GM12875 (cell line): Measurements from ENCODE around the gene BBS4.

Experiments
- H3K4me3 ChIP-seq: one replicate; pipeline ENCODE4 v1.5.1; 2011; ENCODE audit warnings: low read depth, low read length, control low read depth
- TF ChIP-seq, protein P1 (sequence below): IDR thresholded peaks from 2 replicates; pipeline ENCODE4 v1.5.1; 2011; ENCODE audit warnings: low read depth, mild to moderate bottlenecking, control low read depth, inconsistent platforms, low read length, moderate library complexity, borderline replicate concordance; ENCODE audit not compliant: insufficient read depth

BBS4 gene

DNA sequence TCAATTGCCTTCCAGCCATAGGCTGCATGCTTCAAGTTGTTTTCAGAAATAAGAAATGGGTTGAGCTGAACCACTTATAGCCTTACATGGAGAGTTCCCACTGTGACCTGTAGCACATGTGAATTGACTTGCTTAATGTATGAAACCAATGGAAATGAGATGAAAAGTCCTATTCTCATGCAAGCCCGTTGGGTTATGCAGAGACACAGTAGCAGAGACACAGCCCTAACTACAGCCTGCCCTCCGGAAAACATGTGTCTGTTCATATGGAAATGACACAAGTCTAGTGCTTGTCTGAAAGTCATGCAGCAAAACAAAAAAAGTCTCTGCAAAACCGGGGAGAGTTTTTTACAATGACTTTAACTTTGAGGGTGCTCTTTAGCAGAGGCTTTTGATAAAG lies 14.5 kb upstream of the BBS4 start:
- no peak overlapping the region for H3K4me3 ChIP-seq
- TF ChIP-seq, protein P1, sequence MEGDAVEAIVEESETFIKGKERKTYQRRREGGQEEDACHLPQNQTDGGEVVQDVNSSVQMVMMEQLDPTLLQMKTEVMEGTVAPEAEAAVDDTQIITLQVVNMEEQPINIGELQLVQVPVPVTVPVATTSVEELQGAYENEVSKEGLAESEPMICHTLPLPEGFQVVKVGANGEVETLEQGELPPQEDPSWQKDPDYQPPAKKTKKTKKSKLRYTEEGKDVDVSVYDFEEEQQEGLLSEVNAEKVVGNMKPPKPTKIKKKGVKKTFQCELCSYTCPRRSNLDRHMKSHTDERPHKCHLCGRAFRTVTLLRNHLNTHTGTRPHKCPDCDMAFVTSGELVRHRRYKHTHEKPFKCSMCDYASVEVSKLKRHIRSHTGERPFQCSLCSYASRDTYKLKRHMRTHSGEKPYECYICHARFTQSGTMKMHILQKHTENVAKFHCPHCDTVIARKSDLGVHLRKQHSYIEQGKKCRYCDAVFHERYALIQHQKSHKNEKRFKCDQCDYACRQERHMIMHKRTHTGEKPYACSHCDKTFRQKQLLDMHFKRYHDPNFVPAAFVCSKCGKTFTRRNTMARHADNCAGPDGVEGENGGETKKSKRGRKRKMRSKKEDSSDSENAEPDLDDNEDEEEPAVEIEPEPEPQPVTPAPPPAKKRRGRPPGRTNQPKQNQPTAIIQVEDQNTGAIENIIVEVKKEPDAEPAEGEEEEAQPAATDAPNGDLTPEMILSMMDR, result no peak

DNA sequence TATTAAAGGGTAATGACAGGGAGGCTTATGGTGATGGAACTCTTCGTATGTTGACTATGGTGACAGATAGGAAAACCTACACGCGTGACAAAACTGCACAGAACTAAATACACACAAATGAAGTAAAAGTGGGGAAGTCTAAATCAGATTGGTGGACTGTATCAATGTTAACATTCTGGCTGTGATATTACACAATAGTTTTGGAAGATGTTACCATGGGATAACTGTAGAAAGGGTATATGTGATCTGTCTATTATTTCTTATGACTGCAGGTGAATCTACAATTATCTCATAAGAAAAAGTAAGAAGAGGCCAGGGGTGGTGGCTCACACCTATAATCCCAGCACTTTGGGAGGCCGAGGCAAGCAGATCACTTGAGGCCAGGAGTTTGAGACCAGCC lies 9.2 kb upstream of the BBS4 start:
- TF ChIP-seq, protein P1, result no peak
- H3K4me3 ChIP-seq, result no peak overlapping the region

DNA sequence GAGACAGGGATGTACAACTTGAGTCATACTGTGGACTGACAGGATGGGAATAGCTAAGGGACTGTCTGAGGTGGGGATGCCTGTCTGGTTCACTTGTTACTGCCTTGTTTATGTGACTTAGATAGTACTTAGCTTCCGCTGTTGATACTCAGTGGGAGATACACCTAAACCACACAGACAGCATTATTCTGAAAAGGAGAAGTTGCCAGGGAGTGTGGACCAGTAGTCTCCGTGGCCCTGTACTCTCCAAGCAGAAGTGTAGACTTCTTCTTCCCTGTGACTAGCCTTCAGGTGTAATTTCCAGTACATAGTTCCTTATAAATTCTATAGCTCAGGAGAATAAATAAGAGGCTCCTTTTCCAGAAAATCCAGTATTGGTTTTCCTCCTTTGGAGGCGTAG lies 5.1 kb upstream of the BBS4 start:
- TF ChIP-seq, protein P1, result no peak
- no peak overlapping the region for H3K4me3 ChIP-seq

DNA sequence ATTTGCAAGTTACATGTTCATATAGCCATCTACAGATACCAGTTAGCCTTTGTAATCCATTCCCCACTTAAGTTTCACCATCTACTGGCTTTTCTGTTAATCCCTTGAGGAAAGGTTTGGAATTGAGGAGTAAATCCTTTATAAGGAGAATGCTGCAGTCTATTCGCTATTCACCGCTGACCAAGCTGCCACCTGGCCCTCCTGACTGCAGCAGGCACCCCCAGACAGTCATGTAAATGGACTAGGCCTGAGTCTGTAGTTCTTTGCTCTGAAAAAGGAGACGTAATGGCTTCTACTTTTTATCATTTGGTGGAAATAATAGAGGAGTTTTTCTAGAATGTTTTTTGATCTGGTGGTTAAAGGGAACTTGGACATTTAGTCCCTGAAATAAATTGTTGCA lies 3.2 kb upstream of the BBS4 start:
- TF ChIP-seq, protein P1, result no peak
- H3K4me3 ChIP-seq, result no peak overlapping the region

DNA sequence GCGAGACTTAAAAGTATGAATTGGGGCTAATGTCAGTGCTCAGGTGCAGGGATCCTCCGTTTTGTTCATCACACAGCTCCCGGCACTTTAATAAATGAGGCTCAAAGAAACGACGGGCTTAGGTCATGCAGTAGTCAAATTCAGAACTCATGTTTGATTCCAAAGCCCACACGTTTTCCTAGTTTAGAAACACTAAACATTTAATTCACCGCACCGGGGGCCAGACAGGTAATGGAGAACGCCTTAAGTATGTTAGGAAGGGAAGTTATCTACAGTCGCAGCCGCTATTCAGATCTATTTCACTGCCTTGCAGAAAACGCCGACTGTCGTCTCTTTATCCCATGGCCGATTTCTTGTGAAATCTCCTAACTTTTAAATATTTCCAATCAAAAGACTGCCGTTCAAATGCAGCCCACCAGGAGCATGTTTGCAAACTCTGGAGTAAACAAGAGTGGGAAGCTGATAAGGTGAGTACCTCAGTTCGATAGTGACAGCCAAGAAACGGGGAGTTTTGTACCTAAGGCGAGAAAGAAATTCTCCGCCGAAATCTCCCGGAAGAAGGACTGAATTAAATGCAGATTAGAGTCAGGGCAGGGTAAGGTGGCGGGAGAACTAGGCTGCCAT lies 594 bp upstream of the BBS4 start:
- peak overlapping the region; percentile 87 for H3K4me3 ChIP-seq
- TF ChIP-seq, protein P1, result no peak

DNA sequence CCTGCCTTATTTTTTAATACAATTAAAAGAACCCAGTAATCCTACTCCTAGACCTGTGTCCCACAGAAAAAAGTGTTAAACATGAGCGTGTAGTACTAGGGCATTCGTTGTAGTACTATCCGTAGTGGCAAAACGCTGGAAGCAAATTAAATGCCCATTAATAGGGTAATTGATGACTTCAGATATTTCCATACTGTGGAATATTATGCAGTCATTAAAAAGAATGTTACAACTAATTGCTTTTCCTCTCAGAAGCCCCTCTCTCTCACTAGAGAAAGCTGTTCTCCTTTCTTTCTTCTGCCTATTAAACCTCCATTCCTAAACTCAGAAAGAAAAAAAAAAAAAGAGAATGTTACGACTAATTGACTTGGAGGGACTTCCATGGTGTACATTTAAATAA lies 2.7 kb downstream of the BBS4 start:
- H3K4me3 ChIP-seq, result no peak overlapping the region

DNA sequence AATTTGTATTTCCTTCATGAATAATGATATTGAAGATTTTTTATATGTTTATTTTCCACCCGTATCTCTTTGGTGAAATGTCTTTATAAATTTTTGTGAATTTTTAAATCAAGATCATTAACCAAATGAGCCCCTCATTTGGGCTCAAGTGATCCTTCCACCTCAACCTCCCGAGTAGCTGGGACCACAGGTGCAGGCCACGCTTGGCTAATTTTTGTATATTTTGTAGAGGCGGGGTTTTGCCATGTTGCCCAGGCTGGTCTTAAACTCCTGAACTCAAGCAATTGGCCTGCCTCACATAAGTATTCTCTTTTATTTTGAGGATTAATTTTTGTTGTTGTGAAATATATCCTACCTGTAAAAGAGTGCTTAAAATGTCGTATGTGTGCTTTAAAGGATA lies 4.9 kb downstream of the BBS4 start:
- H3K4me3 ChIP-seq, result no peak overlapping the region
- TF ChIP-seq, protein P1, result no peak

More for the DNA sequence above, 2.7 kb downstream of the BBS4 start:
- TF ChIP-seq, protein P1, result no peak
